HepG2 (cell line): ENCODE data around the gene PTCH1. TPM values are rescaled to one million over a fixed set of nuclear protein-coding genes. Genes with fewer than 3 reads are reported as not detected.

Source experiments
- ATAC-seq: fragments of 200-7000 bp; cut with Tn5 transposase; 3 replicates; pipeline ENCODE4 v1.9.1; 2020; ENCODE audit warnings: mild to moderate bottlenecking, moderate library complexity
- BruUV-seq: library from RNA; stranded (reverse); fragments of 400-500 nt; replicated peaks from 2 replicates; lab custom pipeline; 2021; lab: Mats Ljungman, UMichigan
- CTCF ChIA-PET: fragments of 300-600 bp; formaldehyde crosslinking; extraction: SDS; loops from one replicate; lab custom pipeline; 2021; ENCODE audit warnings: low total read pairs, inconsistent platforms, low intra/inter-chr PET ratio; lab: Yijun Ruan, JAX
- POLR2A ChIA-PET: fragments of 350-600 bp; sonication (Branson Sonifier 250); formaldehyde crosslinking; loops from one replicate; lab custom pipeline; 2020; ENCODE audit warnings: antibody characterized with exemption, inconsistent platforms; lab: Yijun Ruan, JAX
- DNase-seq: peaks from one replicate; pipeline ENCODE4 v3.0.0-alpha.2; 2015; ENCODE audit warnings: low spot score
- FAIRE-seq: peaks from 3 replicates; lab custom pipeline; 2011; peaks lifted over from hg19 to GRCh38; lab: Jason Lieb, UNC
- H2AFZ ChIP-seq: one replicate; pipeline ENCODE4 v1.6.1; 2011; ENCODE audit warnings: low read length, inconsistent platforms
- H3K27ac ChIP-seq: fragments of 300-600 bp; 3 replicates; pipeline ENCODE4 v1.8.0; 2011; ENCODE audit warnings: mixed run types, mild to moderate bottlenecking, mixed read lengths, low read length, inconsistent platforms; ENCODE audit not compliant: insufficient read depth; ENCODE audit errors: extremely low read length
- H3K27me3 ChIP-seq, 2 experiments: fragments of 200-600 bp in 1 of 2; 2 replicates in 1 of 2; 3 replicates in 1 of 2; pipeline versions ENCODE4 v1.6.0 to v1.8.0; 2011; ENCODE audit warnings: low read length in 2 of 2, mild to moderate bottlenecking in 2 of 2, moderate library complexity in 2 of 2, inconsistent platforms in 1 of 2; ENCODE audit not compliant: insufficient read depth in 2 of 2, control insufficient read depth in 1 of 2
- H3K36me3 ChIP-seq, 2 experiments: fragments of 200-600 bp in 1 of 2; replicated peaks in 1 of 2; 2 replicates in 1 of 2; 3 replicates in 1 of 2; pipeline versions ENCODE4 v1.5.1 to v1.8.0; 2011; ENCODE audit warnings: low read length in 2 of 2, inconsistent platforms in 1 of 2; ENCODE audit not compliant: insufficient read depth in 2 of 2, control insufficient read depth in 1 of 2
- H3K4me1 ChIP-seq: 2 replicates; pipeline ENCODE4 v1.5.1; 2012; ENCODE audit warnings: low read length, inconsistent platforms; ENCODE audit not compliant: insufficient read depth
- H3K4me2 ChIP-seq: 2 replicates; pipeline ENCODE4 v1.6.0; 2011; ENCODE audit warnings: low read depth, low read length, inconsistent platforms
- H3K4me3 ChIP-seq, 3 experiments: fragments of 200-600 bp in 1 of 3; sonication (generic), shearing (Covaris generic) in 1 of 3; replicated peaks in 1 of 3; 2 replicates each; pipeline ENCODE4 v1.5.1; 2011 to 2016; ENCODE audit warnings: low read length in 3 of 3, inconsistent platforms in 2 of 3, low read depth in 2 of 3, mild to moderate bottlenecking in 2 of 3, control low read depth in 1 of 3, mixed read lengths in 1 of 3; ENCODE audit not compliant: insufficient read depth in 1 of 3
- H3K79me2 ChIP-seq: one replicate; pipeline ENCODE4 v1.6.1; 2011; ENCODE audit warnings: low read length, inconsistent platforms; ENCODE audit not compliant: insufficient read depth
- H3K9ac ChIP-seq: 2 replicates; pipeline ENCODE4 v1.6.0; 2011; ENCODE audit warnings: mild to moderate bottlenecking, low read depth, low read length, inconsistent platforms; ENCODE audit not compliant: insufficient read depth
- H3K9me3 ChIP-seq: 2 replicates; pipeline ENCODE4 v1.5.1; 2012; ENCODE audit warnings: mild to moderate bottlenecking, low read length
- H4K20me1 ChIP-seq: 2 replicates; pipeline ENCODE4 v1.6.0; 2011; ENCODE audit warnings: inconsistent platforms, mild to moderate bottlenecking, low read length, moderate library complexity; ENCODE audit not compliant: insufficient read depth
- DNMT1 ChIP-seq: sonication (generic); formaldehyde crosslinking; IDR thresholded peaks from 2 replicates; pipeline ENCODE4 v1.5.1; 2020; ENCODE audit warnings: mild to moderate bottlenecking, missing genetic modification reagents
- ELF3 ChIP-seq: IDR thresholded peaks from 2 replicates; pipeline ENCODE4 v1.6.1; 2016; ENCODE audit warnings: missing genetic modification reagents, missing compliant biosample characterization
- GRHL1 ChIP-seq: sonication (generic); formaldehyde crosslinking; conservative IDR thresholded peaks from 2 replicates; pipeline ENCODE4 v1.8.0; 2022; ENCODE audit warnings: missing genetic modification reagents
- NFIB ChIP-seq: sonication (generic); formaldehyde crosslinking; IDR thresholded peaks from 2 replicates; pipeline ENCODE4 v1.9.0; 2021; ENCODE audit warnings: missing genetic modification reagents, mild to moderate bottlenecking, borderline replicate concordance
- POLR2AphosphoS5 ChIP-seq: IDR thresholded peaks from 2 replicates; pipeline ENCODE4 v1.6.1; 2012; ENCODE audit warnings: low read depth, low read length
- RNF2 ChIP-seq: fragments of 450-650 bp; conservative IDR thresholded peaks from 2 replicates; pipeline ENCODE4 v1.6.1; 2016; ENCODE audit warnings: low read depth
- THAP7 ChIP-seq: sonication (generic); formaldehyde crosslinking; IDR thresholded peaks from 2 replicates; pipeline ENCODE4 v1.8.1; 2023; ENCODE audit warnings: mild to moderate bottlenecking, missing genetic modification reagents
- ZBTB46 ChIP-seq: sonication (generic); formaldehyde crosslinking; IDR thresholded peaks from 2 replicates; pipeline ENCODE4 v1.4.0; 2020; ENCODE audit warnings: mild to moderate bottlenecking, missing genetic modification reagents, borderline replicate concordance
- ZNF207 ChIP-seq: fragments of 450-650 bp; IDR thresholded peaks from 2 replicates; pipeline ENCODE4 v1.6.1; 2016; ENCODE audit warnings: antibody characterized with exemption, borderline replicate concordance
- ZNF225 ChIP-seq: sonication (generic); formaldehyde crosslinking; IDR thresholded peaks from 2 replicates; pipeline ENCODE4 v1.4.0; 2020; ENCODE audit warnings: mild to moderate bottlenecking, missing genetic modification reagents
- ZNF276 ChIP-seq: sonication (generic); formaldehyde crosslinking; IDR thresholded peaks from 2 replicates; pipeline ENCODE4 v1.4.0; 2020; ENCODE audit warnings: mild to moderate bottlenecking, low read depth, missing genetic modification reagents
- ZNF292 ChIP-seq: sonication (generic); formaldehyde crosslinking; IDR thresholded peaks from 2 replicates; pipeline ENCODE4 v1.8.1; 2022; ENCODE audit warnings: mild to moderate bottlenecking, low read depth, missing genetic modification reagents, borderline replicate concordance
- ZNF44 ChIP-seq: sonication (generic); formaldehyde crosslinking; IDR thresholded peaks from 2 replicates; pipeline ENCODE4 v1.5.1; 2020; ENCODE audit warnings: mild to moderate bottlenecking, missing genetic modification reagents
- ZNF572 ChIP-seq: sonication (generic); formaldehyde crosslinking; IDR thresholded peaks from 2 replicates; pipeline ENCODE4 v1.5.1; 2020; ENCODE audit warnings: mild to moderate bottlenecking, missing genetic modification reagents
- ZNF576 ChIP-seq: sonication (generic); formaldehyde crosslinking; IDR thresholded peaks from 2 replicates; pipeline ENCODE4 v1.4.0; 2020; ENCODE audit warnings: mild to moderate bottlenecking, missing genetic modification reagents
- ZNF839 ChIP-seq: sonication (generic); formaldehyde crosslinking; IDR thresholded peaks from 2 replicates; pipeline ENCODE4 v1.4.0; 2020; ENCODE audit warnings: missing genetic modification reagents, mild to moderate bottlenecking, borderline replicate concordance
- WGBS: methylation state at CpG from one replicate; pipeline ENCODE4 v1.1.6; 2017; ENCODE audit warnings: low lambda C conversion rate; 5-methylcytosine and 5-hydroxymethylcytosine counted together
- in situ Hi-C: cut with HindIII; loops from 2 replicates; pipeline ENCODE4 v1.10.0; 2017; ENCODE audit warnings: low pct_unique_long_range_greater_than_20kb; ENCODE audit not compliant: extremely low pct_ligation_motif_present
- intact Hi-C: fragments of 100-400 bp; cut with micrococcal nuclease; formaldehyde crosslinking; loops from one replicate; pipeline ENCODE4 v1.10.0; 2022; ENCODE audit not compliant: unreplicated experiment
- polyA plus RNA-seq, 8 experiments: library from polyadenylated mRNA; depleted of rRNA in 3 of 8; stranded (reverse) in 7 of 8; unstranded in 1 of 8; fragments of >200 nt; fragmentation: Illumina TruSeq in 4 of 8; extraction: Trizol in 4 of 8; gene quantifications; 2 replicates each; pipeline versions ENCODE4 v1.2.1 to v1.2.3, GENCODE V29; 2011 to 2016; ENCODE audit warnings: low read depth in 4 of 8, missing spikeins in 1 of 8, mixed read lengths in 1 of 8; ENCODE audit not compliant: insufficient read depth in 1 of 8
- total RNA-seq, 5 experiments: library from RNA; depleted of rRNA; stranded (reverse); fragments of >200 nt; fragmentation: Illumina TruSeq; extraction: Trizol; gene quantifications; 2 replicates each; pipeline ENCODE4 v1.2.3, GENCODE V29; 2016; ENCODE audit warnings: low read depth in 1 of 5

Gene PTCH1
- total and polyA plus RNA-seq, 2 of the 13 experiments (the other 11 are each of a cell fraction or from before 2014, with no cell fraction given) = 2.8 to 3.9 TPM

GRCh38 chr9:95406121-95406520 is 110.7 kb downstream of the PTCH1 start (continued):
- no peak for TF ChIP-seq ZNF276 (CRISPR knock-in tag)

GRCh38 chr9:95399261-95399660 is 117.5 kb downstream of the PTCH1 start:
- Histone ChIP-seq H4K20me1 (no peaks in the 10 kb centered on the region), H3K9me3 (no peaks in the 10 kb centered on the region), H3K79me2 (no peaks in the 10 kb centered on the region), H3K9ac (no peak overlapping the region), H3K4me3 (no peak overlapping the region), H3K4me2 (no peak overlapping the region), H2AFZ (no peak overlapping the region), H3K4me1 (no peaks in the 10 kb centered on the region), H3K27ac (no peak overlapping the region), H3K36me3 (no peaks in the 10 kb centered on the region), H3K27me3 (no peaks in the 10 kb centered on the region)
- ChIA-PET CTCF (no interaction called here), POLR2A (no interaction called here)
- no peak for DNase-seq
- in situ Hi-C loops = no loop called here
- no peak for ATAC-seq
- FAIRE-seq = no peak
- intact Hi-C loops = no loop called here
- no TSS peak for BruUV-seq
- 83% methylated on average over 3 of the region's 4 CpGs for WGBS
- TF ChIP-seq ZNF225 (CRISPR knock-in tag) (no peak), ZNF572 (CRISPR knock-in tag) (no peak), THAP7 (CRISPR knock-in tag) (no peak), ZNF576 (no peak), ELF3 (no peak), ZNF839 (CRISPR knock-in tag) (no peak), ZNF292 (CRISPR knock-in tag) (no peak), RNF2 (no peak), POLR2AphosphoS5 (no peak), ZNF207 (no peak), ZNF44 (no peak), ZBTB46 (CRISPR knock-in tag) (no peak), NFIB (CRISPR knock-in tag) (no peak), GRHL1 (no peak), DNMT1 (no peak)
